ENCODE data around the gene GJC1.
"Not testable (repeated sequence)": the region's sequence is repeated elsewhere in the genome, so short reads cannot be mapped to it uniquely, and the experiment has no call there.

GRCh38 chr17:44825236-44825635 is 4.9 kb downstream of the GJC1 start:
- TF ChIP-seq CTCF (conservative IDR thresholded peaks at IDR 0.05; ENCODE audit: low read depth, low read length); EZH2 (IDR thresholded peaks at IDR 0.05; ENCODE audit: borderline replicate concordance, low read depth, low read length, poor library complexity, severe bottlenecking): not testable (repeated sequence)
